GM21529 (cell line): ENCODE data around the gene PRKCA.

Source experiments
- ATAC-seq: cut with Tn5 transposase; IDR thresholded peaks from one replicate; pipeline ENCODE4 v1.9.1; 2021; ENCODE audit not compliant: unreplicated experiment

The PRKCA gene

GRCh38 chr17:66841744-66842143 is 539.3 kb downstream of the PRKCA start:
- ATAC-seq = no peak

- no peak for ATAC-seq
These were observed 540.1 kb downstream of the PRKCA start for GRCh38 chr17:66842505-66842904.

GRCh38 chr17:66842959-66843358 is 540.5 kb downstream of the PRKCA start:
- ATAC-seq = no peak

DNA sequence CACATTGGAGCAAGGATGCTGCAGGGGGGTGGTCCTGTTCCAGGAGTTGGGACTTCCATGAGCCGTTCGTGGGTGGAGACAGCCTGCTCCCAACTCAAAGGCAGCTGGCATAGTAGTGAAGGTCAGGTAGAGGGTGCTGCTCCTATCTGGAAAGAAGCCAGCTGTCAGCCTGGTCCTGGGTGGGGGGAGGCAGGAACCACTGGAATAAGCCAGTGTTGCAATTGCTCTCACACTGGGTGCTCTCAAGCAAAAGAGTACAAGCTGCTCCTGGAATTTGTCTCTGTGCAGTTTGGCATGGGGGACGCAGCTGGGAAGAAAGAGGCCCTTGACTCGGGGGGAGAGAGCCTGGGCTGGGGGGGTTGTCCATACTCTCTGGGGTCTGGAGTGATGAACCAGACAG is 541.2 kb downstream of the PRKCA start:
- no peak for ATAC-seq

- ATAC-seq = no peak
These were observed 545.3 kb downstream of the PRKCA start for GRCh38 chr17:66847704-66848103.

- ATAC-seq = no peak
These were observed 546.1 kb downstream of the PRKCA start for GRCh38 chr17:66848496-66848895.

DNA sequence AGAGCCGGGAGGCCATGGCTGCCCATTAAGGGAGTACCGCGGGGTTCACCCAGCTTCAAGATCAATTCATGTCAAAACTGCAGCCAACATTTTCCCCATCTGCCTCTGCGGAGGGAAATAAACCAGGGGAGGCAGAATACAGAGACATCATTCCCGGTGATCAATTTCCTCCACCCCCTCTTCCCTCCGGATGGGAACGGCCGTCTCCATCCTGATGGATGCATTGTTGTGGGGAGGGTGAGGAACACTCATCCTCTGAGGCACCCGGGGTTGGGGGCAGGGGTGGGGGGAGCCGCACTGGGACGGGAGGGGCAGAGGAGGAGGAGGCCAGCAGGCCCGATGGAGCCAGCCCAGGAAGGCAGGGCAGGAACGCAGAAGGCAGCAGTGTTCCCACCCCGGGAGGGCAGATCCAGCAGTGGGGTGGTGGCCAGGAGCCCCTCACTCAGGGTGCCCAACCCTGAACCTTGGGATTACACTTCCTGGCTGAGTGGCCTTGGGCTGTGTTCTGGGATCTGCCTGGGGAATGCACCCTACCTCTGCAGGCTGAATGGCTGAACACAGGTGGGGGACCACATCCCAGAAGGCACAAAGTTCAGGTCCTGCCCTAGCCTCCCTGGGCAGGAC is 546.7 kb downstream of the PRKCA start:
- no peak for ATAC-seq

- ATAC-seq = no peak
These were observed 547.6 kb downstream of the PRKCA start for GRCh38 chr17:66849851-66850580.

DNA sequence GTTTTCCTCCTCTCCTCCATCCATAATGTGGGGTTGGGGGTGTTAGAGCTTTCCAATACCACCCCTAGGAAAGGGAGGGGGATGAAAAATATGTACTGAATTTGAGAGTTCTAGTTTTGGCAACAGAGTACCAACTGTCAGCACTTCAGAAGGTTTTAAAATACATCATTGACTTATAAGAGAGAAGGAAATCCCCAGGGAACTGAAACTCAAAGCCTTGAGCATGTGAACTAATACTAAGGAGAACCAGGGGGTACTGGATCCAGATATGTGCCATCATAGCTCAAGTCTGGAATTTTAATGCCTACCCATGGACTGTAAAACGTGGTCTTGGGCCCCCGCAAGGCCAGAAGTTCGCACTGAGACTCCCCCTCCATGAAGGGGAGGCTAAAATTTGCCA is 548.3 kb downstream of the PRKCA start:
- no peak for ATAC-seq

DNA sequence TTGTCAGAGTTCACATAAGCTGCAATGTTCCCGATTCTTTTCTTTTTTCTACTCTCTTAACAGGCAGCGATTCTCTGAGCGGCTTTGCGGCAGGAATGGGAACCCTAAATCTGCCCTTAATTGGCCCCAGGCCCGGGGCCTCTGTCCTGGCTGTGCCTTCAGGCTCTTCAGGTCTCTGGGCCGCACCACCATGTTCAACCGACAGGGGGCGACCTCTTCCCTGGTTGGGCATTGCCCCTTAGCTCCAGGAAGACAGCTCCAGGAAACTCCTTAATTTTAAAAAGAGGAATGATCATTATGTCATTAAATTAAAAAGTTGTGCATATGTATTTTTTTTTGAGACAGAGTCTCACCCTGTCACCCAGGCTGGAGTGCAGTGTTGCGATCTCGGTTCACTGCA is 552.8 kb downstream of the PRKCA start:
- no peak for ATAC-seq

GRCh38 chr17:66858226-66859083 is 556.0 kb downstream of the PRKCA start:
- ATAC-seq = no peak

- no peak for ATAC-seq
These were observed 556.9 kb downstream of the PRKCA start for GRCh38 chr17:66859353-66859752.

DNA sequence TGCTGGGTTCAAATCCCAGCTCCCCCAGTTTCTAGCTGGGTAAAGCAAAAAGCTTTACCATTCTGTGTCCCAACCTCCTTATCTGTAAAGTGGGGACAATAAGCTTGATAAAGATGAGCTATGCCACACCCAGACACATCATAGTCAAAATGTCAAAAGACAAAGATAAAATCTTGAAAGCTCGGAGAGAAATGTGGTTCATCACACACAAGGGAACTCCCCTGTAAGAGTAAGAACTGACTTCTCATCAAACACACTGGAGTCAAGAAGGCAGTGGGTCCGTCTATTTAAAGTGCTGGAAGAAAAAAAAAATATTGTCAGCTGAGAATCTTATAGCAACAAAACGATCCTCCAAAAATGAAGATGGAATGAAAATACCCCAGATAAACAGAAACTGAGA is 557.8 kb downstream of the PRKCA start:
- no peak for ATAC-seq
